ENCODE measurements around the gene CTNNA3. TPM values are rescaled to one million over a fixed set of nuclear protein-coding genes. Genes with fewer than 3 reads are reported as not detected.
A peak's percentile ranks its signal among the peaks of the same experiment; 100 is the strongest.

Gene CTNNA3
- total and polyA plus RNA-seq, 4 donors: 0.16 to 2.4 (median 1.4) TPM

DNA sequence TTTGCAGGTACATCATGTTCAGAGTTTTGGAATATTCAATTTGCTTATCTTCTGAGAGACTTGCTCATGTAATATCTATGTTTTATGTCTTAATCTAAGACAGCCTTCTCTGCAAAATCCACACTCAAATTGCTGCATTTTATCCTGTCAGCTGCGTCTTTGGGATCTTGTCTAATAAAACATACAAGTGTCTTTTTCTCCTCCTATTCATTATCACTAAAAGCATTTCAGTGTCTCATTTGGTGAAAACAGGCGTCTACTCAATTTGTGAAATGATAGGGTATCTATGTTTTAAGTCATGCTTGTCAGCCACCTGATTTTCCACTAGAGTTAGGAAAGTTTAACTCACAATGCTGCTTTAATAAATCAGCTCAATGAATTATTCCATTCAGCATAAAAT is 882.9 kb downstream of the CTNNA3 start:
- peak in 1 of 2 donors; percentile 5 for TF ChIP-seq HNF4A (conservative IDR thresholded peaks at IDR 0.05)
- no peak for TF ChIP-seq EGR1 (IDR thresholded peaks at IDR 0.05; ENCODE audit: low read depth in 2 of 2)
- TF ChIP-seq, protein P1, sequence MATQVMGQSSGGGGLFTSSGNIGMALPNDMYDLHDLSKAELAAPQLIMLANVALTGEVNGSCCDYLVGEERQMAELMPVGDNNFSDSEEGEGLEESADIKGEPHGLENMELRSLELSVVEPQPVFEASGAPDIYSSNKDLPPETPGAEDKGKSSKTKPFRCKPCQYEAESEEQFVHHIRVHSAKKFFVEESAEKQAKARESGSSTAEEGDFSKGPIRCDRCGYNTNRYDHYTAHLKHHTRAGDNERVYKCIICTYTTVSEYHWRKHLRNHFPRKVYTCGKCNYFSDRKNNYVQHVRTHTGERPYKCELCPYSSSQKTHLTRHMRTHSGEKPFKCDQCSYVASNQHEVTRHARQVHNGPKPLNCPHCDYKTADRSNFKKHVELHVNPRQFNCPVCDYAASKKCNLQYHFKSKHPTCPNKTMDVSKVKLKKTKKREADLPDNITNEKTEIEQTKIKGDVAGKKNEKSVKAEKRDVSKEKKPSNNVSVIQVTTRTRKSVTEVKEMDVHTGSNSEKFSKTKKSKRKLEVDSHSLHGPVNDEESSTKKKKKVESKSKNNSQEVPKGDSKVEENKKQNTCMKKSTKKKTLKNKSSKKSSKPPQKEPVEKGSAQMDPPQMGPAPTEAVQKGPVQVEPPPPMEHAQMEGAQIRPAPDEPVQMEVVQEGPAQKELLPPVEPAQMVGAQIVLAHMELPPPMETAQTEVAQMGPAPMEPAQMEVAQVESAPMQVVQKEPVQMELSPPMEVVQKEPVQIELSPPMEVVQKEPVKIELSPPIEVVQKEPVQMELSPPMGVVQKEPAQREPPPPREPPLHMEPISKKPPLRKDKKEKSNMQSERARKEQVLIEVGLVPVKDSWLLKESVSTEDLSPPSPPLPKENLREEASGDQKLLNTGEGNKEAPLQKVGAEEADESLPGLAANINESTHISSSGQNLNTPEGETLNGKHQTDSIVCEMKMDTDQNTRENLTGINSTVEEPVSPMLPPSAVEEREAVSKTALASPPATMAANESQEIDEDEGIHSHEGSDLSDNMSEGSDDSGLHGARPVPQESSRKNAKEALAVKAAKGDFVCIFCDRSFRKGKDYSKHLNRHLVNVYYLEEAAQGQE (IDR thresholded peaks at IDR 0.05): no peak
- TF ChIP-seq RAD21 (IDR thresholded peaks at IDR 0.05): no peak
- TF ChIP-seq JUND (IDR thresholded peaks at IDR 0.05): no peak
- TF ChIP-seq, protein P2, sequence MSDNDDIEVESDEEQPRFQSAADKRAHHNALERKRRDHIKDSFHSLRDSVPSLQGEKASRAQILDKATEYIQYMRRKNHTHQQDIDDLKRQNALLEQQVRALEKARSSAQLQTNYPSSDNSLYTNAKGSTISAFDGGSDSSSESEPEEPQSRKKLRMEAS (IDR thresholded peaks at IDR 0.05): no peak
- no peak for TF ChIP-seq GABPA (IDR thresholded peaks at IDR 0.05 in 1 of 2, conservative IDR thresholded peaks at IDR 0.05 in 1 of 2)
- TF ChIP-seq, protein P3, sequence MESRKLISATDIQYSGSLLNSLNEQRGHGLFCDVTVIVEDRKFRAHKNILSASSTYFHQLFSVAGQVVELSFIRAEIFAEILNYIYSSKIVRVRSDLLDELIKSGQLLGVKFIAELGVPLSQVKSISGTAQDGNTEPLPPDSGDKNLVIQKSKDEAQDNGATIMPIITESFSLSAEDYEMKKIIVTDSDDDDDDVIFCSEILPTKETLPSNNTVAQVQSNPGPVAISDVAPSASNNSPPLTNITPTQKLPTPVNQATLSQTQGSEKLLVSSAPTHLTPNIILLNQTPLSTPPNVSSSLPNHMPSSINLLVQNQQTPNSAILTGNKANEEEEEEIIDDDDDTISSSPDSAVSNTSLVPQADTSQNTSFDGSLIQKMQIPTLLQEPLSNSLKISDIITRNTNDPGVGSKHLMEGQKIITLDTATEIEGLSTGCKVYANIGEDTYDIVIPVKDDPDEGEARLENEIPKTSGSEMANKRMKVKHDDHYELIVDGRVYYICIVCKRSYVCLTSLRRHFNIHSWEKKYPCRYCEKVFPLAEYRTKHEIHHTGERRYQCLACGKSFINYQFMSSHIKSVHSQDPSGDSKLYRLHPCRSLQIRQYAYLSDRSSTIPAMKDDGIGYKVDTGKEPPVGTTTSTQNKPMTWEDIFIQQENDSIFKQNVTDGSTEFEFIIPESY (IDR thresholded peaks at IDR 0.05): no peak
- 87% methylated on average over 2 of the region's 2 CpGs for WGBS
- Histone ChIP-seq H3K4me3 (ENCODE audit: low read depth in 1 of 3, low read length in 3 of 3) (no peak overlapping the region), H3K9me3 (ENCODE audit: control insufficient read depth in 4 of 4, low read length in 3 of 4) (no peaks in the 10 kb centered on the region), H3K9ac (ENCODE audit: low read depth in 1 of 2, low read length in 2 of 2) (no peak overlapping the region), H3K4me1 (ENCODE audit: control insufficient read depth in 4 of 4, insufficient read depth in 4 of 4, low read length in 3 of 4) (no peaks in the 10 kb centered on the region), H3K36me3 (ENCODE audit: control insufficient read depth in 4 of 4, insufficient read depth in 3 of 4, low read depth in 1 of 4, low read length in 3 of 4) (no peaks in the 10 kb centered on the region), H3K27ac (ENCODE audit: low read depth in 1 of 2, low read length in 2 of 2) (no peak overlapping the region), H3K27me3 (ENCODE audit: control insufficient read depth in 4 of 4, insufficient read depth in 4 of 4, low read length in 3 of 4) (no peaks in the 10 kb centered on the region)
- no peak for DNase-seq (ENCODE audit: low spot score)

DNA sequence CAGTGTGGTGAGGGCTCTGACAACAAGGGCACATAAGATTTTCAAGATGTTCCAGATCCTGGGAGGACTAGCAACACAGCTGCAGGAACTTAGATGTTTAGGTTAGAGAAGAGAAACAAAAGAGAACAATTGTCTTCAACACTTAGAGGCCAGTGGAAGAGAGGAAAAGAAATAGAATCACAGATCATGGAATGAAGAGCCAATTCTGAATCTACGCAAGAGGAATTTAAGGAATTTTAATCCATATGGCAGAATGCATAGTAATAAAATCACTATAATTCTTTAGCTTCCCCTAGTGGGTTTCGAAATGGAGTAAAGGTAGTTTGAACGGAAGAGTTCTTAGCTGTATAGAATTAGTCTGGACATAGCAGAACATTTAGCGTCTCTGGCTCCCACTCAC is 884.8 kb downstream of the CTNNA3 start:
- Histone ChIP-seq H3K27ac (ENCODE audit: low read depth in 1 of 2, low read length in 2 of 2) (no peak overlapping the region), H3K4me1 (ENCODE audit: control insufficient read depth in 4 of 4, insufficient read depth in 4 of 4, low read length in 3 of 4) (no peaks in the 10 kb centered on the region), H3K4me3 (ENCODE audit: low read depth in 1 of 3, low read length in 3 of 3) (no peak overlapping the region), H3K36me3 (ENCODE audit: control insufficient read depth in 4 of 4, insufficient read depth in 3 of 4, low read depth in 1 of 4, low read length in 3 of 4) (no peaks in the 10 kb centered on the region), H3K9me3 (ENCODE audit: control insufficient read depth in 4 of 4, low read length in 3 of 4) (no peaks in the 10 kb centered on the region), H3K27me3 (ENCODE audit: control insufficient read depth in 4 of 4, insufficient read depth in 4 of 4, low read length in 3 of 4) (no peaks in the 10 kb centered on the region), H3K9ac (ENCODE audit: low read depth in 1 of 2, low read length in 2 of 2) (no peak overlapping the region)
- no peak for TF ChIP-seq FOXA1 (IDR thresholded peaks at IDR 0.05)
- TF ChIP-seq, protein P1 (IDR thresholded peaks at IDR 0.05): no peak
- TF ChIP-seq, protein P2 (IDR thresholded peaks at IDR 0.05): no peak
- TF ChIP-seq YY1 (IDR thresholded peaks at IDR 0.05): no peak
- TF ChIP-seq EGR1 (IDR thresholded peaks at IDR 0.05; ENCODE audit: low read depth in 2 of 2): no peak
- TF ChIP-seq JUND (IDR thresholded peaks at IDR 0.05): no peak
- TF ChIP-seq GABPA (IDR thresholded peaks at IDR 0.05 in 1 of 2, conservative IDR thresholded peaks at IDR 0.05 in 1 of 2): no peak
- WGBS: 95% methylated on average over 4 of the region's 4 CpGs
- no peak for DNase-seq (ENCODE audit: low spot score)
